ENCODE measurements around the gene PTPN7.

DNA sequence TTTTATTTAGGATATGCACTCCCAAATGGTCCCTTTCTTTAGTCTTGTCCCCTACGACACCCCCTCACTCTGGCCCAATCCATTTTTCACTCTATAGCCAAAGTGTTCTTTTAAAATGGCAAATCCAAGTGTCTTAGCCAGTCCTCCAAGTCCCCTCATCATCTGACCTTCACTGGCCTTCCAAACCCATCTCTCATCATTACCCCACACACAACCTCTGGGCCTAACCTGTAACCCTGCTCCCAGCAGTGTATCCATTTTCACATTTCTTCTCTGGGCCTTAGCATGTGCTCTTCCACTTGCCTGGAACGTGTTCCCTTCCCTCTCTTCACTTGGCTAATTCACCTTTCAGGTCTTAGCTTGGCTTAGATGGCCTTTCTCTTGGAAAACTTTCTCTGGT is 9.4 kb downstream of the PTPN7 start:
- no peak for TF ChIP-seq CTCF (conservative IDR thresholded peaks at IDR 0.05; ENCODE audit: low read depth, low read length)
- no peak for TF ChIP-seq EZH2 (IDR thresholded peaks at IDR 0.05; ENCODE audit: borderline replicate concordance, low read depth, low read length, poor library complexity, severe bottlenecking)
